Measurements from ENCODE around the gene PER1. TPM values are rescaled to one million over a fixed set of nuclear protein-coding genes. Genes with fewer than 3 reads are reported as not detected.

Gene PER1
- total RNA-seq, 4 donors from 2014 or later, result 105 to 263 (median 164) TPM

- intact Hi-C loops (cut with DNase I; ENCODE audit: low total_unique reads), result no loop called here
- DNase-seq, result no peak
- ATAC-seq, result no peak
Measured at GRCh38 chr17:8145811-8146210, 6.4 kb downstream of the PER1 start.

DNA sequence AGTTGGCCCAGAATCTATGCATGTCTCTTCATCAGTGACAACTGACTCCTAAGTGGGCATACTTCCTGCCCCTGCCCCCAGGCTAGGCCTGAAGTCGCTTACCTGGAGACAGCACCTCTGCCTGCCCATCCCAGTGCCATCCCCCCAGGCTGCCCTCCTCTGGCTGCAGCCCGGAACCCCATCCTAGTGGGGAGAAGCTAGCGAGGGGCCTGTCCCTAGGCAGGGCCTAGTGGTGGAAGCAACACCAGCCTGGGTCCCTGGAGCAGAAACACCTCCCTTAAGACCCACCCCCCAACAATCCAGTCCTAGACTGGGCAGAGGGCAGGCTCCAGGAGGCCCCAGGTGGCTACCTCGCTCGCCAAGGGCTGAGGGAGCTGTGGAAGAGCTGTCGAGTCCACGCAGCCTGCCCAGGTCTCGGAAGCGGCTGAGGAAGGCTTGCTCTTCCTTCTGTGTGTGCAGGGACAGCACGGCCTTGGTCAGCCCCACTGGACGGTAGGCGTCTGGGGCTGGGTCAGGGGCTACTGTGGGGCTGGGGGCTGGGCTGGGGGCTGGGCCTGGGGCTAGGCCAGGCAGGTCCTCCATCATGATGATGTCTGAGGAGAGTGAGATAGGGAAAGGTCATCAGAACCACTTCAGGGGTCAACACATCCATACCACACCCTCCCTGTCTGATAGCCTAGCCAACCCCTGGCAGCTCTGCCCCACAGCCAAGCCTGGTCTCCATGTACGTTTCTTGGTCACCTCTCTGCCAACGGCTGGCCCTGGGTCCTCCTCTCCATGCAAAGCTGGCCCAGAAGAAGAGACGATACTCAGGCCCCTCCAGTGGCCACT, 7.6 kb downstream of the PER1 start:
- intact Hi-C loops (cut with DNase I; ENCODE audit: low total_unique reads), result no loop called here
- in situ Hi-C loops (cut with MboI; ENCODE audit: low sequenced_read_pairs in 4 of 4), result no loop called here
- Histone ChIP-seq H3K27me3 (no peaks in the 10 kb centered on the region), H3K27ac (peak overlapping the region; percentile 98 to 100 (median 100)), H3K9me3 (no peaks in the 10 kb centered on the region), H3K36me3 (peaks cover 25 to 100% of the 10 kb centered on the region in 2 donors), H3K4me3 (no peak overlapping the region), H3K4me1 (peaks cover 47 to 70% of the 10 kb centered on the region in 2 donors)
- ATAC-seq, result no peak
- DNase-seq, result no peak
- no peak for TF ChIP-seq POLR2A (IDR thresholded peaks at IDR 0.05)
- TF ChIP-seq CTCF (IDR thresholded peaks at IDR 0.05 in 4 of 5, conservative IDR thresholded peaks at IDR 0.05 in 1 of 5), result no peak

More at GRCh38 chr17:8145811-8146210, 6.4 kb downstream of the PER1 start:
- no peak overlapping the region for H3K4me3 ChIP-seq
- TF ChIP-seq CTCF (IDR thresholded peaks at IDR 0.05 in 4 of 5, conservative IDR thresholded peaks at IDR 0.05 in 1 of 5) (no peak), POLR2A (IDR thresholded peaks at IDR 0.05) (no peak)
- peaks cover 25 to 100% of the 10 kb centered on the region in 2 donors for H3K36me3 ChIP-seq
- no peaks in the 10 kb centered on the region for H3K27me3 ChIP-seq
- H3K4me1 ChIP-seq, result peaks cover 48 to 70% of the 10 kb centered on the region in 2 donors
- in situ Hi-C loops (cut with MboI; ENCODE audit: low sequenced_read_pairs in 4 of 4), result no loop called here
- H3K27ac ChIP-seq, result peak overlapping the region; percentile 98 to 100 (median 100)
- no peaks in the 10 kb centered on the region for H3K9me3 ChIP-seq

DNA sequence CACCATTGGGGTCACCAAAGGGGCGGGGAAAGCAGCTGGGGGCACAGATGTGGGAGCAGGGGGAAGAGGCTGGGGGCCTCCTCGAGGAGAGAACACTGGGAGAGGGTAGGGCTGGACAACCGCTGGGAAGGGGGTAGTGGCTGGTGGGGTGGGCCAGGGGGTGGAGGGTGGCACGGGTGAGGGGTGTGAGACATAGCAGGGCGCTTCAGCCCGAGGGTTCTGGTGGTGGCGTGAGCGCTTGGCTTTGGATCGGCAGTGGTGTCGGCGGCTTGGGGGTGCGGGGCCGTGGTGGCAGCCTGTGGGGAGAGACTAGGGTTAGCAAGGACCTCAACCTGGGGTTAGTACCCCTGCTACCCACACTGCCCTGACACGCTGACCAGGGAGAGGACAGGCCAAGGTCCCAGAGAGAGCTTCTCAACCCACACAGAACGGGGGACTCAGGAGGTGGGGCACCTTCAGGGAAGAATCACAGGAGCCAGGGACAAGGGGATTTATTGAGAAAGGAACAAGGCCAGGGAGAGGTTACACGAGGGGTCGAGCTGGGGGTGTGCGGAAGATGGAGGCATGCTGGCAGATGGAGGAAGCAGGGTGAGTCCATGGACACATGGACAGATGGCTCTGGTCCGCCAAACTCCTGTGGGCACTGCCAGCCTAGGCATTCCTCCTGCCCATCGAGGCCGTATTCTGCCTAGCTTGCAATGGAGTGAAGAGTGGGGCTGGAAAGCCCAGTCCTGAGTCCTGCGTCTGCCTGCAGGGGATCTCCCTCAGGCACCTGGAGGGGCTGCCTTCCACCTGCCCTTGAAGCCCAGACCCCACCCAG, 8.4 kb downstream of the PER1 start:
- Histone ChIP-seq H3K27ac (peak overlapping the region; percentile 98 to 100 (median 100)), H3K4me3 (no peak overlapping the region), H3K9me3 (no peaks in the 10 kb centered on the region), H3K4me1 (peaks cover 50 to 69% of the 10 kb centered on the region in 2 donors), H3K27me3 (no peaks in the 10 kb centered on the region), H3K36me3 (peaks cover 25 to 94% of the 10 kb centered on the region in 2 donors)
- in situ Hi-C loops (cut with MboI; ENCODE audit: low sequenced_read_pairs in 4 of 4) (no loop called here), intact Hi-C loops (cut with DNase I; ENCODE audit: low total_unique reads) (no loop called here)
- DNase-seq (no peak), ATAC-seq (no peak)
- TF ChIP-seq POLR2A (IDR thresholded peaks at IDR 0.05), result peak in 1 of 2 donors; percentile 15
- no peak for TF ChIP-seq CTCF (IDR thresholded peaks at IDR 0.05 in 4 of 5, conservative IDR thresholded peaks at IDR 0.05 in 1 of 5)

GRCh38 chr17:8142887-8143580, 9.2 kb downstream of the PER1 start:
- peaks cover 45 to 66% of the 10 kb centered on the region in 2 donors for H3K4me1 ChIP-seq
- in situ Hi-C loops (cut with MboI; ENCODE audit: low sequenced_read_pairs in 4 of 4), result no loop called here
- no peak for TF ChIP-seq POLR2A (IDR thresholded peaks at IDR 0.05)
- TF ChIP-seq CTCF (IDR thresholded peaks at IDR 0.05 in 4 of 5, conservative IDR thresholded peaks at IDR 0.05 in 1 of 5), result no peak

More at GRCh38 chr17:8142887-8143580, 9.2 kb downstream of the PER1 start:
- DNase-seq, result no peak
- intact Hi-C loops (cut with DNase I; ENCODE audit: low total_unique reads), result no loop called here
- H3K27ac ChIP-seq, result peak overlapping the region; percentile 98 to 100 (median 100)
- H3K27me3 ChIP-seq, result no peaks in the 10 kb centered on the region
- no peak for ATAC-seq
- no peaks in the 10 kb centered on the region for H3K9me3 ChIP-seq
- peaks cover 24 to 86% of the 10 kb centered on the region in 2 donors for H3K36me3 ChIP-seq
- no peak overlapping the region for H3K4me3 ChIP-seq

Data from gastrocnemius medialis (tissue), 4 donors.